Endothelial cell of umbilical vein (primary cell): ENCODE measurements around the gene SUPT4H1. TPM values are rescaled to one million over a fixed set of nuclear protein-coding genes. Genes with fewer than 3 reads are reported as not detected.

ENCODE experiments used
- BruUV-seq: library from RNA; stranded (reverse); fragments of 400-500 nt; replicated peaks from 2 replicates; lab custom pipeline; 2021; lab: Mats Ljungman, UMichigan
- CTCF ChIA-PET: fragments of 300-600, 350-600 bp; sonication (Branson Sonifier 250); formaldehyde crosslinking; loops from one replicate; lab custom pipeline; 2021; ENCODE audit warnings: antibody characterized with exemption, inconsistent platforms; lab: Charles Lee
- POLR2A ChIA-PET: fragments of 300-600, 350-600 bp; sonication (Branson Sonifier 250); formaldehyde crosslinking; loops from one replicate; lab custom pipeline; 2021; ENCODE audit warnings: antibody characterized with exemption, inconsistent platforms; lab: Charles Lee
- DNase-seq: peaks from one replicate; pipeline ENCODE4 v3.0.0-alpha.2; 2011; ENCODE audit warnings: low read depth, low spot score
- FAIRE-seq: peaks from 2 replicates; lab custom pipeline; 2011; peaks lifted over from hg19 to GRCh38; lab: Jason Lieb, UNC
- H2AFZ ChIP-seq: 2 replicates; pipeline ENCODE4 v1.6.0; 2012; ENCODE audit warnings: low read depth, low read length, control low read depth, inconsistent platforms
- H3K27ac ChIP-seq: 2 replicates; pipeline ENCODE4 v1.5.1; 2011; ENCODE audit warnings: low read depth, mild to moderate bottlenecking, control low read depth, low read length, moderate library complexity; ENCODE audit not compliant: insufficient read depth
- H3K27me3 ChIP-seq, 2 experiments: 2 replicates each; pipeline versions ENCODE4 v1.6.0 to v1.6.1; 2011; ENCODE audit warnings: low read length in 2 of 2, mixed read lengths in 1 of 2; ENCODE audit not compliant: control insufficient read depth in 2 of 2, insufficient read depth in 2 of 2
- H3K36me3 ChIP-seq, 2 experiments: 2 replicates in 1 of 2; 3 replicates in 1 of 2; pipeline ENCODE4 v1.5.1; 2011; ENCODE audit warnings: low read length in 2 of 2, mild to moderate bottlenecking in 1 of 2, moderate library complexity in 1 of 2; ENCODE audit not compliant: control insufficient read depth in 2 of 2, insufficient read depth in 2 of 2; ENCODE audit errors: extremely low read depth in 1 of 2
- H3K4me1 ChIP-seq: 3 replicates; pipeline ENCODE4 v1.5.1; 2011; ENCODE audit warnings: mild to moderate bottlenecking, low read length; ENCODE audit not compliant: control insufficient read depth, insufficient read depth; ENCODE audit errors: extremely low read depth
- H3K4me2 ChIP-seq: 2 replicates; pipeline ENCODE4 v1.6.1; 2011; ENCODE audit warnings: low read length, control low read depth, mixed read lengths; ENCODE audit not compliant: insufficient read depth
- H3K4me3 ChIP-seq, 3 experiments: fragments of 200-600 bp in 1 of 3; sonication (generic), shearing (Covaris generic) in 1 of 3; replicated peaks in 1 of 3; 2 replicates each; pipeline ENCODE4 v1.5.1; 2011 to 2016; ENCODE audit warnings: control low read depth in 3 of 3, low read length in 3 of 3, mild to moderate bottlenecking in 2 of 3, inconsistent platforms in 1 of 3, low read depth in 1 of 3, moderate library complexity in 1 of 3; ENCODE audit not compliant: insufficient read depth in 1 of 3
- H3K79me2 ChIP-seq: 2 replicates; pipeline ENCODE4 v1.6.0; 2012; ENCODE audit warnings: low read length, inconsistent platforms; ENCODE audit not compliant: control insufficient read depth, insufficient read depth
- H3K9ac ChIP-seq: replicated peaks from 2 replicates; pipeline ENCODE3; 2011; ENCODE audit warnings: low read length, control low read depth; ENCODE audit not compliant: insufficient read depth; ENCODE audit errors: extremely low read depth
- H3K9me1 ChIP-seq: replicated peaks from 3 replicates; pipeline ENCODE4 v1.6.0; 2011; ENCODE audit warnings: mild to moderate bottlenecking, low read length; ENCODE audit not compliant: control insufficient read depth, insufficient read depth; ENCODE audit errors: extremely low read depth
- H3K9me3 ChIP-seq: replicated peaks from 2 replicates; pipeline ENCODE4 v1.5.1; 2012; ENCODE audit warnings: low read length, inconsistent platforms; ENCODE audit not compliant: control insufficient read depth, insufficient read depth
- H4K20me1 ChIP-seq: replicated peaks from 2 replicates; pipeline ENCODE3; 2011; ENCODE audit warnings: mild to moderate bottlenecking, low read length; ENCODE audit not compliant: control insufficient read depth, insufficient read depth; ENCODE audit errors: extremely low read depth
- CTCF ChIP-seq, 2 donors: IDR thresholded peaks; 1 replicate in 1 of 2; 2 replicates in 1 of 2; pipeline ENCODE4 v1.5.1; 2011; ENCODE audit warnings: low read length in 2 of 2, mild to moderate bottlenecking in 2 of 2, moderate library complexity in 2 of 2, control low read depth in 1 of 2, inconsistent platforms in 1 of 2, low read depth in 1 of 2; ENCODE audit not compliant: insufficient read depth in 1 of 2; ENCODE audit errors: extremely low read depth in 1 of 2
- EZH2 ChIP-seq: IDR thresholded peaks from 2 replicates; pipeline ENCODE4 v1.6.1; 2012; ENCODE audit warnings: borderline replicate concordance, low read depth, mild to moderate bottlenecking, moderate library complexity, low read length, inconsistent platforms; ENCODE audit not compliant: severe bottlenecking
- FOS ChIP-seq: IDR thresholded peaks from 2 replicates; pipeline ENCODE4 v1.6.1; 2011; ENCODE audit warnings: mild to moderate bottlenecking, low read length, moderate library complexity, borderline replicate concordance; ENCODE audit not compliant: insufficient read depth
- GATA2 ChIP-seq: IDR thresholded peaks from 2 replicates; pipeline ENCODE4 v1.7.0; 2011; ENCODE audit warnings: low read depth, mild to moderate bottlenecking, moderate library complexity, mixed read lengths, low read length; ENCODE audit not compliant: insufficient read length, insufficient read depth
- JUN ChIP-seq: IDR thresholded peaks from 2 replicates; pipeline ENCODE4 v1.6.1; 2011; ENCODE audit warnings: borderline replicate concordance, low read depth; ENCODE audit not compliant: insufficient read length, insufficient read depth
- MAX ChIP-seq: IDR thresholded peaks from 2 replicates; pipeline ENCODE4 v1.6.1; 2011; ENCODE audit not compliant: insufficient read depth, insufficient read length
- MYC ChIP-seq: IDR thresholded peaks from one replicate; pipeline ENCODE4 v1.6.1; 2011; ENCODE audit warnings: mild to moderate bottlenecking, low read depth, low read length
- POLR2A ChIP-seq: IDR thresholded peaks from 2 replicates; pipeline ENCODE4 v1.6.1; 2012; ENCODE audit warnings: low read depth, mild to moderate bottlenecking, control low read depth, low read length
- POLR2AphosphoS5 ChIP-seq: IDR thresholded peaks from 2 replicates; pipeline ENCODE4 v1.6.1; 2012; ENCODE audit warnings: low read depth, mild to moderate bottlenecking, control low read depth, low read length, moderate library complexity; ENCODE audit not compliant: insufficient read depth
- dilution Hi-C: fragments of 300-500 bp; cut with MboI; formaldehyde crosslinking; loops from one replicate; pipeline ENCODE4 v1.15.0; 2019; ENCODE audit warnings: low sequenced_read_pairs; ENCODE audit not compliant: extremely low pct_ligation_motif_present
- intact Hi-C: fragments of 100-400 bp; cut with micrococcal nuclease; formaldehyde crosslinking; loops from one replicate; pipeline ENCODE4 v1.10.0; 2022
- polyA plus RNA-seq, 4 experiments: library from polyadenylated mRNA; depleted of rRNA in 3 of 4; stranded (reverse) in 3 of 4; unstranded in 1 of 4; fragments of >200 nt; gene quantifications; 2 replicates each; pipeline versions ENCODE4 v1.2.1 to v1.2.3, GENCODE V29; 2011 to 2012; ENCODE audit warnings: missing spikeins in 1 of 4
- total RNA-seq: library from RNA; stranded (reverse); gene quantifications from 2 replicates; pipeline ENCODE4 v1.2.3, GENCODE V29; 2021

SUPT4H1 gene
- total and polyA plus RNA-seq, 2 donors (not counting 3 experiments of a cell fraction or from before 2014, with no cell fraction given) = 77.5 to 154 TPM

GRCh38 chr17:58377661-58378060, 25.7 kb upstream of the SUPT4H1 start:
- DNase-seq = no peak
- Histone ChIP-seq H3K9me3 (no peaks in the 10 kb centered on the region), H3K4me2 (no peak overlapping the region), H4K20me1 (no peaks in the 10 kb centered on the region), H3K79me2 (no peaks in the 10 kb centered on the region), H3K4me3 (no peak overlapping the region), H3K4me1 (no peaks in the 10 kb centered on the region), H3K27ac (no peak overlapping the region), H3K9ac (no peak overlapping the region), H2AFZ (no peak overlapping the region), H3K27me3 (peaks cover 8 to 10% of the 10 kb centered on the region in 2 experiments), H3K36me3 (no peaks in the 10 kb centered on the region), H3K9me1 (no peaks in the 10 kb centered on the region)
- CTCF ChIA-PET = interaction anchor here (1.4 kb wide), 1 partner anchor 26 kb away, joined by 3 read pairs; no protein-coding TSS in a partner anchor
- POLR2A ChIA-PET = no interaction called here
- no peak for TF ChIP-seq JUN
- no peak for TF ChIP-seq CTCF (IDR thresholded peaks at IDR 0.05; ENCODE audit: extremely low read depth in 1 of 2, insufficient read depth in 1 of 2, low read depth in 1 of 2, low read length in 2 of 2)
- TF ChIP-seq MYC = no peak
- TF ChIP-seq POLR2AphosphoS5 = no peak
- TF ChIP-seq MAX = no peak
- no peak for TF ChIP-seq POLR2A
- TF ChIP-seq EZH2 = no peak
- TF ChIP-seq GATA2 = no peak
- no peak for TF ChIP-seq FOS
- no TSS peak for BruUV-seq
- FAIRE-seq = no peak
- intact Hi-C loops (no loop called here), dilution Hi-C loops (no loop called here)
